Effector CD4-positive, alpha-beta T cell (primary cell): ENCODE measurements around the gene COX14.
"Not testable (repeated sequence)": the region's sequence is repeated elsewhere in the genome, so short reads cannot be mapped to it uniquely, and the experiment has no call there.

Experiments
- DNase-seq: peaks from one replicate; pipeline ENCODE4 v3.0.0-alpha.2; 2020

The COX14 gene

DNA sequence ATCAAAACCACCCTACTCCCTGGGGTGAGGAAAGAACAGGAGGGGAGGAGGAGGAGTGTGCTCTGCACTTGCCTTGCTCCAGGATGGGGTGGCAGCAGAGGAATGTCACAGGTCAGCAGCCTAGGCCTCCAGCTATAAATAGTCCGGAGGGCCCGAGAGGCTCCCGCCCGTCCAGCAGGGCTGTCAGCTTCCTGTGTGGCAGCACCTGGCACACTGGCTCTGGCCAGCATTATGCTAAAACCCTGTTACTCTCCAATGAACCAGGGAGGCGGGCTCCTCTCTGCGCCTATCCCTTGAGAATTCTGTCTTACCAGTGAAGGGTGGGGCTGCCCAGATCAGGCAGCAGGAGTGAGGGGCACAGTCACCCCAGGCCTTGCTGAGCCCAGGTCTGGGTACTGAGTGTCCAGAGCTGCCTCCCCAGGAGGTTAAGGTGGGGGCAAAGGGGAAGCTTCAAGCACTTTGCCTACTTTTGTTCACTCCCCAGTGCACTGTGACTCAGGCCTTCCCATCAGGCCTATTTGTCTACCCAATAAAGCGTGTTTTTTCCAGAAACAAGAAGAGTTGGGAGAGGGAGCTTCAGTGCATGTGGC lies 1.2 kb upstream of the COX14 start:
- no peak for DNase-seq

DNA sequence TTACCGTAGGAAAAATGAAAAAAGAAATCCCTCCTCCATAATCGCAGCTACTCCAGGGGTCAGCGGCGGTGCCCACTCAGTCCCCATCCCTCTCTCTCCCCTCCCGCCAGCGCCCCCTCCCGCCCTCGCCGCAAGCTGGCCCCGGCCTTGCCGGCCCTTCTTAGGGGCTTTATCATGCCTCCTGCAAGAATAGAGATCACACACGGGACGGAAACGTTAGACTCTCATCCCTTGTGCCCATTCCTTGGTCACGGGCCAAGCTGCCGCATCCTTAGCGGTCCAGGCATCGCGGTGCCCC lies 692 bp upstream of the COX14 start:
- no peak for DNase-seq

DNA sequence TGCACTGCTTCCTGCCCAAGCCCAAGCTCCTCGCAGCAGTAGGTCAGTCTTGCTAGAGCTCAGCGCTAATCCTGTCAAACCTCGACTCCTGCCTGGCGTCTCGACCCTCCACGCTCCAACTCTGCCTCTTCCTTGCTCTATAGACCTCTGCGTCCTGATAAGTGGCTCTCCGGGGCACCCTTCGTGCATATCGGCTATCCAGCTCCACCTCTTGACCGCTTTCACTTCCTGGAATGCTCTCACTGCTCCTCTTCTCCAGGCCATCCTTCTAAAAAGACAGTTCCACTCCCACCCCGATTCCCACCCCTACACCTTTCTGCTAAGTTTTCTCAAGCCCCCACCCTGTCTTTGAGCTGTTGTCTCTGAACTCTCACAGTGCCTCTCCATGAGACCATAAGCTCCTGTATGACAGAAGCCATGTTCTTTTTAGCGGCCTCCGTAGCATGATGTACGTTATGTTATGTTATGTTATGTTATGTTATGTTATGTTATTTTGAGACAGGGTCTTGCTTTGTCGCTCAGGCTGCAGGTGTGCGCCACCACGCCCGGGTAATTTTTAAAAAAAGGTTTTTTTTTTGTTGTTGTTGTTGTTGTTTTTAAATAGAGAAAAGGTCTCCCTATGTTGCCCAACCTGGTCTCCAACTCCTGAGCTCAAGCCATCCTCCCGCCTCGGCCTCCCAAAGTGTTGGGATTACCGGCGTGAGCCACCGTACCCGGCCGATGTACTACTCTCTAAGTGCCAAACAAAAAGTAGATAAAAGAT lies 601 bp downstream of the COX14 start:
- DNase-seq: no peak

DNA sequence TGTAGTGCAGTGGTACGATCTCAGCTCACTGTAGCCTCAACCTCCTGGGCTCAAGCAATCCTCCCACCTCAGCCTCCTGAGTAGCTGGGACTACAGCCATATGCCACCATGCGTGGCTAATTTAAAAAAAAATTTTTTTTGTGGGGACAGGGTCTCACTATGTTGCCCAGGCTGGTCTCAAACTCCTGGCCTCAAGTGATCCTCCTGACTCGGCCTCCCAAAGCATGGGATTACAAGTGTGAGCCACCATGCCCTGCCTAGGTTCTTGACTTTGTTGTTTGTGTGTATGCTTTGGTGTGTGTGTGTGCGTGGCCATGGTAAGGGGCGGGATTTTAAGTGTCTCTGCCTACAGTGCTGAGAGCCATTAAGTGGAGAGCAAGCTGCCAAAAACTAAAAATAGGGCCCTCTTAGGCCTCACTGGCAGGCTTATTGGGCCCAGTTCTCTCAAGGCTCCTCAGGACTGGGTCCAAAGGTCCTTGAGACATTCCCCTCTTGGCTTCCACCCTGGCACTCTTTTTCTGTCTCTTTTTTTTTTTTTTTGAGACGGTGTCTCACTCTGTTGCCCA lies 5.1 kb downstream of the COX14 start:
- no peak for DNase-seq

DNA sequence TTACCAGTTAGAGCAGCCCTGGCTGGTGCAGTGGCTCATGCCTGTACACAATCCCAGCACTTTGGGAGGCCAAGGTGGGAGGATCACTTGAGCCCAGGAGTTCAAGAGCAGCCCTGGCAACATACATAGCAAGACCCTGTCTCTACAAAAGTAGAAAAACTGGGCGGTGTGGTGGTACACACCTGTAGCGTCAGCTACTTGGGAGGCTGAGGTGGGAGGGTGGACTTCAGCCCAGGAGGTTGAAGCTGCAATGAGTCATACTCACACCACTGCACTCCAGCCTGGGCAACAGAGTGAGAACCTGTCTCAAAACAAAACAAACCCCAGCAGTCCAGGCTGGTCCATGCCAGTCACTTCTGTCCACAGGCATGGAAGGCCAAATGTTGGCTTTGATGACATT lies 7.4 kb downstream of the COX14 start:
- no peak for DNase-seq

DNA sequence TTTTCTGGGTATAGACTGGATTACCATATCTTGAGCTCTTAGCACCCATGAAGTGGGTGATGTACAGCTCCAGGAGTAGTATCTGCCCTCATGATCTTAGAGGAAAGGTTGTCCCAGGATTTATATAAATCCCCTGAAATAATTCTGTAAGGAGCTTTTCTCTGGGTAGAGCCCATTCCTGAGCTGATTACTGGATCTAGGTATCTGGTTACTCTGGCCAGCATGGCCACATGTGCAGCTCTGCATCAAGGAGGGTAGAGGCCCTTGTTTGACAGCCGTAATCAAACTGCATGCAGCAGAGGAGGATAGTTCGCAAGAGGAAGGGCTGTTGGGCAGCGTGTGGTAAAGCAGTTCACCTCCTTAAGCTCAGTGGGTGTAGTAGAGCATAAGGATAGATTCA lies 8.5 kb downstream of the COX14 start:
- DNase-seq: no peak

DNA sequence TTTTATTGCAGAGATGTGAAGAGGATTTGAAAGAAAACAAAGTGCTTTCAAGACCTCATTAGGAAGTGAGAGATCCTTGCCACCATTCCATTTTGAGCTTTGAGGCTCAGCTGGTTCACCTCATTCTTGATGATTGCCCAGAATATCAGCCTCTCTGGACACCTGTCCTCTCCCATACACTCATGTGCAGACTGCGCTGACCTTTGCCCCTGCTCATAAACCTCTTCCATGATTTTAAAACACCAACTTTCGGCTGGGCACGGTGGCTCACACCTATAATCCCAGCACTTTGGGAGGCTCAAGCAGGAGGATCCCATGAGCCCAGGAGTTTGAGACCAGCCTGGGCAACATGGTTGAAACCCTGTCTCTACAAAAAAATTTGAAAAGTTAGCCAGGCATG lies 8.9 kb downstream of the COX14 start:
- no peak for DNase-seq

DNA sequence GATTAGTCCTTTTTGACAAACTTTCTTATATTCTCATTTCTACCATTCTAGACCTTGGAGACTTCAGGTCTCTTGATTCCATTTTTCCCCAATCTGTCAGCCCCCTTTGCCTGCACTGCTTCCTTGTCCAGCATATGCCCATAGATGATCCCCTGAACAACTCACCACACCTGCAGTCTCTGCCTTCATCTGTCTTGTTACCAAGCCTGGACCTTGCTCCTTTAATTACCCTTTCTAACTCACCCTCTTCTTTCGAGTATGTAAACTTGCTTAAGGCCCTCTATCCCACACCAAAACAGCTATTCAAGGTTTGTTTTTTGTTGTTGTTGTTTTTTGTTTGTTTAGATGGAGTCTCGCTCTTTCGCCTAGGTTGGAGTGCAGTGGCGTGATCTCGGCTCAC lies 9.6 kb downstream of the COX14 start:
- DNase-seq: no peak

DNA sequence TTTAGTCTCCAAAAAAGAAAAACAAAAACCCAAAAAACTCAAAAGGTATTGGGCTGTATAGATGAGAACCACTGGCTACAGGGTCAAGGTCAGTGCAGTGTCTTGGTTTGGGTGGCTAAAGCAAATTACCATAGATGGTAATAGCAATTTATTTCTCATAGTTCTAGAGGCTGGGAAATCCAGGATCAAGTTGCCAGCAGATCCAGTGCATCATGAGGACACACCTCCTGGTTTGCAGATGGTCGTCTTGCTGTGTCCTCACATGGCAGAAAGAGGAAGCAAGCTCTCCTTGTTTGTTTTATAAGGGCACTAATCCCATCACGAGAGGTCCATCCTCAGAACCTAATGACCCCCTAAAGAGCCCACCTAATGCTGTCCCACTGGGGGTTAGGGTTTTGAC lies 11.2 kb downstream of the COX14 start:
- no peak for DNase-seq

DNA sequence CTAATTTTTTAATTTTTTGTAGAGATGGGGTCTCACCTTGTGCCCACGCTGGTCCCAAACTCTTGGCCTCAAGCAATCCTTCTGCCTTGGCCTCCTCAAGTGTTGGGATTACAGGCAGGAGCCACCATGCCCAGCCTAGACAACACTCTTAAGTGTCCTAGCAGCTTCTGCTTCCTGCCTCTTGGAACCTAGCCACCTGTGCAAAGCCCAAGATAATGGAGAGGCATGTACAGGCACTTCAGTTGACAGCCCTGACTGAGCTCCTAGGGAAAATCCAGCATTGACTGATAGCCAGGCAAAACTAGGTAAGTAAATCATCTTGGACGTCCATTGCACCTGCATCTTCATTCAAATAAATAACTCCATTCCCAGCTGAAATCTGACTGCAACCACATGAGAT lies 15.5 kb downstream of the COX14 start:
- no peak for DNase-seq

DNA sequence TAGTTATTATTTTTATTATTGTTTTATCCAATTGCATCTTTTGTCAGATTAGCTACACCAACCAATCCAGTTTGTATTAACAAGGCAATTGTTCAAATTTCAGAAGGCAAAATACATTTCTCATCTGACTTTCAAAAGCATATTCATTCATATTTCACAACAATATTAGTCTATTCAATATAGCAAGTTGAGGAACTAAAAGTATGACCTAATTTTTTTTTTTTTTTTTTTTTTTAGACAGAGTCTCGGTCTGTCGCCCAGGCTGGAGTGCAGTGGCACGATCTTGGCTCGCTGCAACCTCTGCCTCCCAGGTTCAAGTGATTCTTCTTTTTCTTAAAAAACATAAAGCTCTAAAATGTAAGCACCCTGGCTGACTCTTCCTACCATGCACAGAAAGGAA lies 17.3 kb downstream of the COX14 start:
- DNase-seq: no peak

DNA sequence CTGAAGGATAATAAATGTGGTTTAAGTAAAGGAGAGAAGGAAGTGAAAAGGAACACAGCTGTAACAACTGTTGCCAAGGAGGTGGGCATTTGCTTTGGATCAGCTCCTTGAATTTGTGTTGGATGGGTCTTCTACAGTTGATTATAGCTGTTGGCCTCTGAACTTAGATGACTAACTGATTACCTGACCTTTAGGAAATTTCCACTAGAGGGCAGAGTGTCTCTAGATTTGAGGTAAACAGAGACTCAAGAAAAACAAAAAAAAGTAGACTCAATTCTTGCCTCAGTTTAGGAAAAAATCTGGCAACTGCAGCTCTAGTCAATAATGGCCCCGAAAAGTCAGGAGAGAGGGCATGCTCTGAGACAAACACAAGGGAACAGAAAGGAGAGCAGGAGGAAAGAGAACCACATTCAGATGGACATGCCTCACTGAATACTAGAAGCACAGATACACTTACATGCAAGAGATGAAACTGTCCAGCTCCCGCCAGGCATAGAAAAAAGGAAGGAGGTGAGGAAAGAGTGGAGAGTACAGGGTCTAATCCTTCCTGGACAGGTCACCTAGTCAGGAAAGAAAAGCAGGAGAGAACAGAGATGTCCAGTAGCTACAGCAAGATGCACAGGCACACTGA lies 20.6 kb downstream of the COX14 start:
- DNase-seq: no peak

DNA sequence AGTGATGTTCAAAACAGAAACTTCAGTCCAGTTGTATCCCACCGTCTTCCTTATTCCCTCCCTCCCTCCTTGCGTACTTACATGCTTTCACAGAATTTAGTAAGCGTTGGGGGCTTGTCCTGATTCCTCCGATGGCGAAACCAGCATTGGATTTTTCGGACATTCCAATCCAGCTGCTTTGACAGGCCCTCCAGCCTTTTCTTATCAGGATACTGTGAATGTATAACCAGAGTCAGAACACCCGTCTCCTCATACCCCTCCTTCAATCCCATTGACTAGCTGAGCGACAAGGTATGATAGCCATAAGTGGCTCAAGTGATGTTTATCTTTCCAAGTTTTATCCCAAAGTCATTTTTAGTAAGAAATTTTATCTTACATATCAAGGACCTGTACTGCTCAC lies 31.0 kb downstream of the COX14 start:
- DNase-seq: no peak

DNA sequence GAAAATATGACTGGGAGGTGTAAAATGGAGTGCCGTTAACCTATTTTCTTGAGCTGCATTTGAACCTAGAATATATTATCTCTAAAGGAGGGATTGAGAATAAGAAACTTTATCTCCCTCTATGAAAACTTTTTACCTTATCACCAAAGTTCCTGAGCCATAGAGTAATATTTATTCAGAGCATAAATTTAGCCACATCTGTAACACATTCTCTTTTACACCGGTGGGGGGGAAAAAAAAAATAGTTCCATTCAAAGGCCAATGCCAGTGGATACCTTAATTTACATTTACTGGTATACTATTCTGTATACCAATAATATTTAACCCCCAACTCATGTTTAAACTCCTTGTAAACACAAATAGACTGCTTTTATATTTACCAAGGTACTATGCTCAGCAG lies 33.4 kb downstream of the COX14 start:
- no peak for DNase-seq

DNA sequence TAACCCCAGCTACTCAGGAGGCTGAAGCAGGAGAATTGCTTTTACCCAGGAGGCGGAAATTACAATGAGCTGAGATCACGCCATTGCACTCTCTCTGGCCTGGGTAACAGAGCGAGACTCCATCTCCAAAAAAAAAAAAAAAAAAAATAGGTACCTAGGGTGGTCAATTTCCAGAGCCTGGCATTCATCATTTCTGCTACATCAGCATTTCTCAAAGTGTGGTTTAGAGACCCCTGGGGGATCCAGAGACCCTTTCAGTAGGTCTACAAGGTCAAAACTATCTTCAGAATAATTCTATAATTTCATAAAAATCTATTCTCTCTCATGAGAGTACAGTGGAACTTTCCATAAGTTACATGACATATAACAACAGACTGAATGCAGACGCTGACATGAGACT lies 35.2 kb downstream of the COX14 start:
- no peak for DNase-seq

DNA sequence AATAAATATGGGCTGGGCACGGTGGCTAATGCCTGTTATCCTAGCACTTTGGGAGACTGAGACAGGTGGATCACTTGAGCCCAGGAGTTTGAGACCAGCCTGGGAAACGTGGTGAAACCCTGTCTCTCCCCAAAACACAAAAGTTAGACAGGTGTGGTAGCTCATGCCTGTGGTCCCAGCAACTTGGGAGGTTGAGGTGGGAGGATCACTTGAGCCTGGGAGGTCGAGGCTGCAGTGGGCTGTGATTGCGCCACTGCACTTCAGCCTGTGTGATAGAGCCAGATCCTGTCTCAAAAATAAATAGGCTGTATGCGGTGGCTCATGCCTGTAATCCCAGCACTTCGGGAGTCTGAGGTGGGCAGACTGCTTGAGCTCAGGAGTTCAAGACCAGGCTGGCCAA lies 36.0 kb downstream of the COX14 start:
- DNase-seq: not testable (repeated sequence)

DNA sequence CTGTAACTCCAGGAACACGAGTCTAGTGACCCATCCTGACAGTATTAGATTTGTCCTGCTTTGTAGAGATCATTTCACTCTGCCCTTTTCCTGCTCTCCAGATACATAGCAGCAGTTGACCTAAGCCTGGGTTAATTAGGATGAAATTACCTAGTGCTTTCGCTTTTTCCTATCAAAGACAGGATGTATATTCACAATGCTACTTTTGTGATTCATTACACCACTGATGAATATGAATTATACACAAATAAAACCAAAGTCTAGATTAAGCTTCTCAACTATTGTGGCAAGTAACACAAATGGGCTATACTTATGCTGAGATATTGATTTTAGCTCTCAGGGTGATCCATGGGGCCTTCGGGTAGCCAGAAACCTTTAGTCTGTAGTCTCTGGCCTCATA lies 37.3 kb downstream of the COX14 start:
- DNase-seq: no peak

DNA sequence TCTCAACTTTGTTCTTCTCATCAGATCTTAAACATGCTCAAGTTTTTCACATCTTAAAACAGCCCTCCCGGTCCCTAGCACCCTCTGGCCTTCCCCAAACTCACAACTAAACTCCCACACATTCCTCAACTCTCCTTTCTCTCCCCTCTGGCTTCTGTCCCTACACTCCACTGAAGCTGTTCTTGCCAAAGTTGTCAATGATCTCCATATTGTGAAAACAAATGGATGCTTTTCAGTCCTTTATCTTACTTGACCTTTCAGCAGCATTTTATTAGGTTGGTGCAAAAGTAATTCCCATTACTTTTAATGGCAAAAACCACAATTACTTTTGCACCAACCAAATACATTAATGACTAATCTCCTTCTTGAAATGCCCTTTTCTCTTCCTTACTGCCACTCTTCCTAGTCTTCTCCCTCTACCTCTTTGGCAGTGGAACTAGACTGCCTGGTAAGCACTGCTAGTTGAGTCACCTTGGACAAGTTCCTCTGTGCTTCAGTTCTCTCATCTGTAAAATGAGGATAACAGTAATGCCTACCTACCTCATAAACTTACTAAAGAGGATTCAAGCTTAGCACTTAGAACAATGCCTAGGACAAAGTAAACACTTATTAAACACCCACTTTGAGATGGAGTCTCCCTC lies 39.1 kb downstream of the COX14 start:
- no peak for DNase-seq

DNA sequence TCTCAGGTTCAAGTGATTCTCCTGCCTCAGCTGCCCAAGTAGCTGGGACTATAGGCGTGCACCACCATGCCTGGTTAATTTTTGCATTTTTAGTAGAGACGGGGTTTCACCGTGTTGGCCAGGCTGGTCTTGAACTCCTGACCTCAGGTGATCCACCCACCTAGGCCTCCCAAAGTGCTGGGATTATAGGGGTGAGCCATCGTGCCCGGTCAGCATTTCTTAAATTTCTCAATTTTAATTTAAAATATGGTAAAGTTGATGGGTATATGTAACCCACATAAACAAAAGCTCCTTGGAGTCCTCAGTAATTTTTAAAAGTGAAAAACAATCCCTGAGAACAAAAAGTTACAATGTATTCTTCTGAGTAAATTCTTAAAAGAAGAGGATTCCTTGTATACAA lies 42.9 kb downstream of the COX14 start:
- not testable (repeated sequence) for DNase-seq

DNA sequence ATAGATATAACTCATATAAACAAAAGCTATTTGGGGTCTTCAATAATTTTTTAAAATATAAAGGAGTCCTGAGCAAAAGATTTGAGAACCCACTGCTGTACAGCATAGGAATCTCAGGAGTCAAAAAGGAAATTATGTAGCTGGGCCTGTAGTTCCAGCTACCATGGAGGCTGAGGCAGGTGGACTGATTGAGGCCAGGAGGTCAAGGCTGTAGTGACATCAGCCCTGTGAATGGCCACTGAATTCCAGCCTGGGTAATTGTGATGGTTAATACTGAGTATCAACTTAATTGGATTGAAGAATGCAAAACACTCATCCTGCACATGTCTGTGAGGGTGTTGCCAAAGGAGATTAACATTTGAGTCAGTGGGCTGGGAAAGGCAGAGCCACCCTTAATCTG lies 44.6 kb downstream of the COX14 start:
- DNase-seq: no peak

DNA sequence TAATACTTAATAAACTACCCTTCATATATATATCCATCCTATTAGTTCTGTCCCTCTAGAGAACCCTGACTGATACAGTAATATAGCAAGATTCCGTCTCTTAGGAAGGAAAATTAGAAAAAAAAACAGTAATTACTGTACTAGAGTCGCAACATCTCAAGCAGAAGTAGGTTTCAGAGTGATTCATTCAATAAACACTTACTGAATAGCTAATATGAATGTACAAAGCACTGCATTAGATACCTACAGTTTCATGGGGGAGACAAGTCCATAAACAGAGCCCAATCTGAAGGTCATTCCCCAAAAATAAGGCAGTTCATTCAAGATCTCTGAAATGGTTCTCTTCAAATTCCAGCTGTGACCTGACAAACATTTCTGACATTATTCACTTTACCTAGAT lies 45.2 kb downstream of the COX14 start:
- DNase-seq: no peak

DNA sequence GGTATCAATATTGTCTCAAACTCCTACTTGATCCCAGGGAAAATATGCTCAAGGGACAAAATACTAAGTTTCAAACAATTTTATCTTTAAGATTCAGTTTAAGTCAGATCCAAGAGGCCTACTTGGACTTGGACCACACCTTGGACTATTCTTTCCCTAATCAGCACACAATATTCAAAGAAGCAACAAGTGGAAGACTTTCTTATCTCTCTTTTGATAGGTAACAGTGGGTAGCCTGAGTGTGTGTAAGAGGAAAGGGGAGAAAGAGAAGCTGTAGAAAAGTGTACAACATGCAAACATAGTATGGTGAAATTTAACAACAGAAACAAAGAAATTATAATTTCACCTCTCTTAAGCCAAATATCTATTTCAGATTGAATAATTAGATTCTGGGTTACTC lies 48.6 kb downstream of the COX14 start:
- no peak for DNase-seq

DNA sequence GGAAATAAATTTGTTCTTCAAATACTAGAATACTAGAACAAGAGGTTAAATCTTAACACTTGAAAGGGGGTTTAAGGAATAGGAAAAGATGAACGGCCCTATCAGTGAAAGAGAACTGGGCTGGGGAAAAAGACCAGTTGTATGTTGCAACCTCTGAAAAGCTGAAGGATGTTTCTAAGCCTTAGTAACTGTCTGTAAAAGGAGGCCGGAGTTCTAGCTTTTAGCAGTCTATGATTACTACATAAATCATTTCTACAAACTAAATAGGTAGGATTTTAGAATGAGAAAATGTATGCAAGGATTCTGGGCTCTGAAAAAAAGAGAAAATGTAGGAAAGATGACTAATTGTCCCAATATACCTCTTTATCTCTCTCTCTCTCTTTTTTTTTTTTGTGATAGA lies 50.2 kb downstream of the COX14 start:
- DNase-seq: no peak

DNA sequence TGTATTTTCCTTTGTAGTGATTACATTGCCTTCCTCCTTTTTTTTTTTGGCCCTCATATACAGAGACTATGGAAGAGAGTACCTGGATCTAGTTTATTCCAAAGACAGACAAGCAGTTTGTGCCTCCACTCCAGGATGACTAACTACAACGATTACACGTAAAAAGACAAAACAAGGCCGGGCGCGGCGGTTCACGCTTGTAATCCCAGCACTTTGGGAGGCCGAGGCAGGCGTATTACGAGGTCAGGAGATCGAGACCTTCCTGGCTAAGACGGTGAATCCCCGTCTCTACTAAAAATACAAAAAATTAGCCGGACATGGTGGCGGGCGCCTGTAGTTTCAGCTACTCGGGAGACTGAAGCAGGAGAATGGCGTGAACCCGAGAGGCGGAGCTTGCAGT lies 52.9 kb downstream of the COX14 start:
- no peak for DNase-seq
